ENCODE data around the gene VPS26C. TPM values are rescaled to one million over a fixed set of nuclear protein-coding genes. Genes with fewer than 3 reads are reported as not detected.

The VPS26C gene
- total and polyA plus RNA-seq, 2 of the 8 experiments (the other 6 are each of a cell fraction or from before 2014, with no cell fraction given): 43.5 to 71.6 TPM

DNA sequence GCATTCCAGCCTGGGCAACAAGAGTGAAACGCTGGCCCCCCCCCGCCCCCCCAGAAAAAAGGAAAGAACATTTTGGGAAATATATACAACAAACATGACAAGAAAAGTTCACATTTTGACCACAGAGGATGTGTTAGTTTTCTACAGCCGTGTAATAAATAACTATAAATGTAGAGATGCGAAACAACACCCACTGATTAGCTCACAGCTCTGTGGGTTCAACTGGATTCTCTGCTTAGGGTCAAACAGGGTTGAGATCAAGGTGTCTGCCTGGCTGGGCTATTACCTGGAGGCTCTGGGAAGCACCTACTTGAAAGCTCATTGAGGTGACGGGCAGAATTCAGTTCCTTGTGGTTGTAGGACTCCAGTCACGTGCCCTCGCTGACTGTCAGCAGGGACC, 11.1 kb upstream of the VPS26C start:
- no peak for FAIRE-seq
- Histone ChIP-seq H3K4me3 (ENCODE audit: extremely low read depth in 1 of 4, insufficient read depth in 2 of 4, low read depth in 3 of 4, low read length in 4 of 4) (no peak overlapping the region), H4K5ac (ENCODE audit: insufficient read length, low read depth, low read length) (no peak overlapping the region), H3K79me2 (ENCODE audit: control insufficient read depth in 1 of 2, insufficient read depth in 2 of 2, low read length in 2 of 2) (no peaks in the 10 kb centered on the region), H3K23ac (ENCODE audit: insufficient read length) (no peak overlapping the region), H3K18ac (ENCODE audit: extremely low read depth, low read length) (no peak overlapping the region), H2AFZ (ENCODE audit: low read length) (no peak overlapping the region), H2BK15ac (ENCODE audit: low read length) (no peak overlapping the region), H4K91ac (replicated peaks; ENCODE audit: insufficient read length, low read length) (no peak overlapping the region), H2BK12ac (ENCODE audit: low read depth, low read length) (no peak overlapping the region), H2AK5ac (ENCODE audit: low read depth, low read length) (no peak overlapping the region), H2BK120ac (replicated peaks; ENCODE audit: low read depth, low read length) (no peak overlapping the region), H3K79me1 (ENCODE audit: low read depth, low read length) (no peaks in the 10 kb centered on the region), H2BK20ac (ENCODE audit: low read length) (no peak overlapping the region), H3K23me2 (ENCODE audit: low read depth, low read length) (no peaks in the 10 kb centered on the region), H3K56ac (replicated peaks; ENCODE audit: insufficient read length, low read depth, low read length) (no peak overlapping the region), H3K36me3 (ENCODE audit: control insufficient read depth in 2 of 4, insufficient read depth in 4 of 4, low read length in 3 of 4) (no peaks in the 10 kb centered on the region), H3K9ac (replicated peaks in 1 of 4; ENCODE audit: extremely low read depth in 1 of 4, low read depth in 3 of 4, low read length in 3 of 4) (no peak overlapping the region; a peak in 1 of 7 replicates), H3K27ac (ENCODE audit: low read depth, low read length) (no peak overlapping the region), H3K27me3 (replicated peaks in 1 of 4; ENCODE audit: control insufficient read depth in 3 of 4, extremely low read depth in 1 of 4, insufficient read depth in 3 of 4, low read length in 3 of 4) (no peaks in the 10 kb centered on the region), H4K20me1 (replicated peaks in 1 of 2; ENCODE audit: control insufficient read depth in 1 of 2, insufficient read depth in 2 of 2, low read length in 2 of 2) (no peaks in the 10 kb centered on the region), H2BK5ac (ENCODE audit: low read depth, low read length) (no peak overlapping the region), H3K4ac (replicated peaks; ENCODE audit: insufficient read length, low read depth, low read length) (no peak overlapping the region), H3K14ac (ENCODE audit: insufficient read length) (no peak overlapping the region), H4K8ac (ENCODE audit: extremely low read depth, insufficient read depth, low read length) (no peak overlapping the region), H3K9me3 (ENCODE audit: insufficient read depth in 2 of 2, low read depth in 1 of 2, low read length in 1 of 2) (no peaks in the 10 kb centered on the region), H3K4me1 (replicated peaks in 1 of 4; ENCODE audit: control insufficient read depth in 3 of 4, insufficient read depth in 4 of 4, low read length in 3 of 4) (peaks cover 3 to 11% (median 6%) of the 10 kb centered on the region in 4 experiments; a peak in 5 of 7 replicates), H3K4me2 (ENCODE audit: insufficient read depth in 1 of 2, low read depth in 2 of 2, low read length in 2 of 2) (no peak overlapping the region)
- no peak for DNase-seq (ENCODE audit: low read depth in 1 of 2, low spot score in 2 of 2)
- 79% methylated on average over 5 of the region's 7 CpGs; no CpG with 5 or more reads in 1 of the 2 experiments for WGBS, 2 experiments (ENCODE audit: extremely low coverage in 1 of 2, insufficient coverage in 1 of 2, insufficient read length in 1 of 2, insufficient replicate concordance in 2 of 2, low coverage in 1 of 2, low lambda C conversion rate in 2 of 2, missing lambda C conversion rate in 1 of 2)
- TF ChIP-seq ASH2L (IDR thresholded peaks at IDR 0.05; ENCODE audit: low read length) (no peak), YY1 (IDR thresholded peaks at IDR 0.05; ENCODE audit: low read depth, low read length) (no peak), ZNF274 (IDR thresholded peaks at IDR 0.05; ENCODE audit: borderline replicate concordance, extremely low read depth, low read length) (no peak), FOSL1 (IDR thresholded peaks at IDR 0.05; ENCODE audit: insufficient read depth, low read depth, low read length) (no peak), GTF2F1 (IDR thresholded peaks at IDR 0.05; ENCODE audit: borderline replicate concordance, low read depth, low read length) (no peak), SRF (IDR thresholded peaks at IDR 0.05; ENCODE audit: low read depth, low read length) (no peak), SUZ12 (IDR thresholded peaks at IDR 0.05; ENCODE audit: low read length) (no peak), EZH2 (IDR thresholded peaks at IDR 0.05; ENCODE audit: low read depth, low read length, severe bottlenecking) (no peak), TEAD4 (IDR thresholded peaks at IDR 0.05; ENCODE audit: low read depth, low read length) (no peak), EGR1 (IDR thresholded peaks at IDR 0.05; ENCODE audit: borderline replicate concordance, low read depth, low read length) (no peak)
- TF ChIP-seq, protein P1, sequence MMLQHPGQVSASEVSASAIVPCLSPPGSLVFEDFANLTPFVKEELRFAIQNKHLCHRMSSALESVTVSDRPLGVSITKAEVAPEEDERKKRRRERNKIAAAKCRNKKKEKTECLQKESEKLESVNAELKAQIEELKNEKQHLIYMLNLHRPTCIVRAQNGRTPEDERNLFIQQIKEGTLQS (IDR thresholded peaks at IDR 0.05; ENCODE audit: insufficient read depth, low read depth, low read length): no peak
- CTCF ChIA-PET (ENCODE audit: partially characterized antibody): no interaction called here
- POLR2A ChIA-PET (ENCODE audit: partially characterized antibody): interaction anchor here (1.0 kb wide), 1 partner anchor 11 kb away, joined by 6 read pairs; the partner anchor contains the start of gene VPS26C
